ENCODE measurements around the gene RABGAP1L.
"Not testable (repeated sequence)": the region's sequence is repeated elsewhere in the genome, so short reads cannot be mapped to it uniquely, and the experiment has no call there.

The RABGAP1L gene

DNA sequence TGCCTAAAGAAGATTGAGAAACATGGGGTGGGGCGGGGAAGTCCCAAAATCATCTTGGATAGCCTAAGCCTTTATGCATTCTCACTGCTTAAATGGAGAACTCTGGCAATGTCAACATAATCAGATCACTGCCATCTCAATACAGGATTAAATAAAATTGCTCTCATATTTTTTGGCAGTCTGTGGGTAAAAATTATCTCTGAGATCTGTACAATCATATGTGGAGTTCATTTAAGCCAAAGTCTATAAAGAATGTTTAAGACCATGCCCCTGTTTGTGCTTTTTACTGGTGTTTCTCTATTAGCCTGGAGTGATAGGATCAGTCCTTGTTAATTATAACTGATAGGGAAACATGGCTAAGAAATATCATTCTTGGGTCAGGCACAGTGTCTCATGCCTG is 424.8 kb downstream of the RABGAP1L start:
- DNase-seq (ENCODE audit: low spot score): no peak
- in situ Hi-C loops (cut with MboI; ENCODE audit: low pct_unique_long_range_greater_than_20kb, low sequenced_read_pairs, unreplicated experiment): no loop called here
- TF ChIP-seq, protein P1, sequence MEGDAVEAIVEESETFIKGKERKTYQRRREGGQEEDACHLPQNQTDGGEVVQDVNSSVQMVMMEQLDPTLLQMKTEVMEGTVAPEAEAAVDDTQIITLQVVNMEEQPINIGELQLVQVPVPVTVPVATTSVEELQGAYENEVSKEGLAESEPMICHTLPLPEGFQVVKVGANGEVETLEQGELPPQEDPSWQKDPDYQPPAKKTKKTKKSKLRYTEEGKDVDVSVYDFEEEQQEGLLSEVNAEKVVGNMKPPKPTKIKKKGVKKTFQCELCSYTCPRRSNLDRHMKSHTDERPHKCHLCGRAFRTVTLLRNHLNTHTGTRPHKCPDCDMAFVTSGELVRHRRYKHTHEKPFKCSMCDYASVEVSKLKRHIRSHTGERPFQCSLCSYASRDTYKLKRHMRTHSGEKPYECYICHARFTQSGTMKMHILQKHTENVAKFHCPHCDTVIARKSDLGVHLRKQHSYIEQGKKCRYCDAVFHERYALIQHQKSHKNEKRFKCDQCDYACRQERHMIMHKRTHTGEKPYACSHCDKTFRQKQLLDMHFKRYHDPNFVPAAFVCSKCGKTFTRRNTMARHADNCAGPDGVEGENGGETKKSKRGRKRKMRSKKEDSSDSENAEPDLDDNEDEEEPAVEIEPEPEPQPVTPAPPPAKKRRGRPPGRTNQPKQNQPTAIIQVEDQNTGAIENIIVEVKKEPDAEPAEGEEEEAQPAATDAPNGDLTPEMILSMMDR (IDR thresholded peaks at IDR 0.05; ENCODE audit: extremely low read depth, insufficient read depth, missing control alignments): no peak

DNA sequence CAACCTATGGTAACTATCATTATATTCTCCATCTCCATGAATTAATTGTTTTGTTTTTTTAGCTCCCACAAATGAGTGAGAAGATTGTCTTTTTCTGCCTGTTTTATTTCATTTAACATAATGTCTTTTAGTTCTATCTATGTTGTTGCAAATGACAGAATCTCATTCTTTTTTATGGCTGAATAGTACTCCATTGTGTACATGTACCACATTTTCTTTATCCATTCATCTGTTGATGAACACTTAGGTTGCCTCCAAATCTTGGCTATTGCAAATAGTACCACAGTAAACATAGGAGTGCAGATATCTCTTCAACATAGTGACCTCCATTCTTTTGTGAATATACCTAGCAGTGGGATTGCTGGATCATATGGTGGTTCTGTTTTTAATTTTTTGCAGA is 429.3 kb downstream of the RABGAP1L start:
- DNase-seq (ENCODE audit: low spot score); in situ Hi-C loops (cut with MboI; ENCODE audit: low pct_unique_long_range_greater_than_20kb, low sequenced_read_pairs, unreplicated experiment): not testable (repeated sequence)

GRCh38 chr1:174605198-174605597 is 445.9 kb downstream of the RABGAP1L start:
- TF ChIP-seq, protein P1 (IDR thresholded peaks at IDR 0.05; ENCODE audit: extremely low read depth, insufficient read depth, missing control alignments): no peak
- DNase-seq (ENCODE audit: low spot score): no peak
- in situ Hi-C loops (cut with MboI; ENCODE audit: low pct_unique_long_range_greater_than_20kb, low sequenced_read_pairs, unreplicated experiment): no loop called here

- DNase-seq (ENCODE audit: low spot score): no peak
- TF ChIP-seq, protein P1 (IDR thresholded peaks at IDR 0.05; ENCODE audit: extremely low read depth, insufficient read depth, missing control alignments): no peak
- in situ Hi-C loops (cut with MboI; ENCODE audit: low pct_unique_long_range_greater_than_20kb, low sequenced_read_pairs, unreplicated experiment): no loop called here
Observed at GRCh38 chr1:174606471-174606870, 447.2 kb downstream of the RABGAP1L start.

- in situ Hi-C loops (cut with MboI; ENCODE audit: low pct_unique_long_range_greater_than_20kb, low sequenced_read_pairs, unreplicated experiment); DNase-seq (ENCODE audit: low spot score): not testable (repeated sequence)
Observed at GRCh38 chr1:174617905-174618304, 458.6 kb downstream of the RABGAP1L start.

- TF ChIP-seq, protein P1 (IDR thresholded peaks at IDR 0.05; ENCODE audit: extremely low read depth, insufficient read depth, missing control alignments): no peak
- in situ Hi-C loops (cut with MboI; ENCODE audit: low pct_unique_long_range_greater_than_20kb, low sequenced_read_pairs, unreplicated experiment): no loop called here
- DNase-seq (ENCODE audit: low spot score): no peak
Observed at GRCh38 chr1:174623324-174624035, 464.2 kb downstream of the RABGAP1L start.

GRCh38 chr1:174626031-174627025 is 467.0 kb downstream of the RABGAP1L start:
- TF ChIP-seq, protein P1 (IDR thresholded peaks at IDR 0.05; ENCODE audit: extremely low read depth, insufficient read depth, missing control alignments): no peak
- in situ Hi-C loops (cut with MboI; ENCODE audit: low pct_unique_long_range_greater_than_20kb, low sequenced_read_pairs, unreplicated experiment): no loop called here
- DNase-seq (ENCODE audit: low spot score): no peak
